Body of pancreas (tissue), 4 donors: Measurements from ENCODE around the gene SP100.

Experiments
- CTCF ChIP-seq, 7 experiments: fragments of 450-650 bp in 4 of 7; fragments of 200-600 bp in 3 of 7; sonication (generic) in 3 of 7; IDR thresholded peaks; one replicate each; pipeline ENCODE4 v1.5.1; 2016 to 2019; ENCODE audit warnings: antibody characterized with exemption in 7 of 7
- POLR2A ChIP-seq, 3 donors: fragments of 450-650 bp; IDR thresholded peaks; one replicate each; pipeline ENCODE4 v1.6.1; 2016; ENCODE audit warnings: antibody characterized with exemption in 3 of 3, mild to moderate bottlenecking in 2 of 3

GRCh38 chr2:230384986-230385385 is 31.0 kb upstream of the SP100 start:
- TF ChIP-seq POLR2A (IDR thresholded peaks at IDR 0.05) (no peak), CTCF (IDR thresholded peaks at IDR 0.05) (no peak)
